Liver (tissue), 9 donors: ENCODE data around the gene GSAP. TPM values are rescaled to one million over a fixed set of nuclear protein-coding genes. Genes with fewer than 3 reads are reported as not detected.

ENCODE experiments used
- DNase-seq: peaks from one replicate; pipeline ENCODE4 v3.0.0-alpha.2; 2017; ENCODE audit warnings: low spot score
- H3K27ac ChIP-seq, 2 donors: one replicate each; pipeline ENCODE4 v1.7.0; 2013; ENCODE audit warnings: inconsistent platforms in 2 of 2, low read length in 2 of 2, control low read depth in 1 of 2, low read depth in 1 of 2, mild to moderate bottlenecking in 1 of 2
- H3K27me3 ChIP-seq, 4 donors: one replicate each; pipeline versions ENCODE4 v1.6.1 to v1.7.0; 2013; ENCODE audit warnings: low read length in 3 of 4, inconsistent platforms in 1 of 4, mild to moderate bottlenecking in 1 of 4, moderate library complexity in 1 of 4; ENCODE audit not compliant: control insufficient read depth in 4 of 4, insufficient read depth in 4 of 4
- H3K36me3 ChIP-seq, 4 donors: one replicate each; pipeline versions ENCODE4 v1.6.1 to v1.7.0; 2013; ENCODE audit warnings: low read length in 3 of 4, mild to moderate bottlenecking in 3 of 4, low read depth in 1 of 4, moderate library complexity in 1 of 4; ENCODE audit not compliant: control insufficient read depth in 4 of 4, insufficient read depth in 3 of 4
- H3K4me1 ChIP-seq, 4 donors: one replicate each; pipeline versions ENCODE4 v1.6.1 to v1.7.0; 2013; ENCODE audit warnings: low read length in 3 of 4, mild to moderate bottlenecking in 3 of 4, moderate library complexity in 1 of 4; ENCODE audit not compliant: control insufficient read depth in 4 of 4, insufficient read depth in 4 of 4
- H3K4me3 ChIP-seq, 3 donors: one replicate each; pipeline versions ENCODE4 v1.6.1 to v1.7.0; 2013; ENCODE audit warnings: low read length in 3 of 3, control low read depth in 1 of 3, low read depth in 1 of 3, mild to moderate bottlenecking in 1 of 3
- H3K9ac ChIP-seq, 2 donors: one replicate each; pipeline ENCODE4 v1.7.0; 2013; ENCODE audit warnings: low read length in 2 of 2, mild to moderate bottlenecking in 2 of 2, moderate library complexity in 2 of 2, control low read depth in 1 of 2, low read depth in 1 of 2
- H3K9me3 ChIP-seq, 4 donors: one replicate each; pipeline versions ENCODE4 v1.6.1 to v1.7.0; 2013; ENCODE audit warnings: low read length in 3 of 4; ENCODE audit not compliant: control insufficient read depth in 4 of 4
- ATF3 ChIP-seq: IDR thresholded peaks from 2 replicates; pipeline ENCODE4 v1.6.1; 2016; ENCODE audit warnings: antibody characterized with exemption
- CTCF ChIP-seq: fragments of 150-350 bp; IDR thresholded peaks from 2 replicates; pipeline ENCODE4 v1.5.1; 2017; ENCODE audit warnings: improper control_type of control experiment, low read depth, low read length; ENCODE audit not compliant: missing input control
- FOXA1 ChIP-seq: IDR thresholded peaks from 2 replicates; pipeline ENCODE4 v1.6.1; 2016; ENCODE audit warnings: antibody characterized with exemption
- GABPA ChIP-seq, 2 donors: IDR thresholded peaks in 1 of 2; conservative IDR thresholded peaks in 1 of 2; 2 replicates each; pipeline ENCODE4 v1.6.1; 2016; ENCODE audit warnings: antibody characterized with exemption in 2 of 2, mild to moderate bottlenecking in 1 of 2, moderate library complexity in 1 of 2
- HNF4A ChIP-seq, 2 donors: conservative IDR thresholded peaks; 2 replicates each; pipeline ENCODE4 v1.6.1; 2016; ENCODE audit warnings: antibody characterized with exemption in 2 of 2, mild to moderate bottlenecking in 2 of 2
- JUND ChIP-seq, 2 donors: IDR thresholded peaks; 2 replicates each; pipeline ENCODE4 v1.6.1; 2016; ENCODE audit warnings: antibody characterized with exemption in 2 of 2
- NR2F2 ChIP-seq: IDR thresholded peaks from 2 replicates; pipeline ENCODE4 v1.6.1; 2016; ENCODE audit warnings: antibody characterized with exemption
- RAD21 ChIP-seq, 2 donors: IDR thresholded peaks; 2 replicates each; pipeline ENCODE4 v1.6.1; 2016; ENCODE audit warnings: antibody characterized with exemption in 2 of 2, mild to moderate bottlenecking in 2 of 2
- RXRA ChIP-seq, 2 donors: IDR thresholded peaks; 2 replicates each; pipeline ENCODE4 v1.6.1; 2017 to 2018; ENCODE audit warnings: antibody characterized with exemption in 2 of 2, mild to moderate bottlenecking in 1 of 2
- SP1 ChIP-seq: IDR thresholded peaks from 2 replicates; pipeline ENCODE4 v1.6.1; 2018; ENCODE audit warnings: antibody characterized with exemption, mild to moderate bottlenecking
- TAF1 ChIP-seq: conservative IDR thresholded peaks from 2 replicates; pipeline ENCODE4 v1.6.1; 2016; ENCODE audit warnings: antibody characterized with exemption, mild to moderate bottlenecking
- WGBS: extraction: QIAGEN DNeasy Blood & Tissue Kit; methylation state at CpG from one replicate; pipeline ENCODE4 v1.1.7; 2013; 5-methylcytosine and 5-hydroxymethylcytosine counted together
- polyA plus RNA-seq, 2 donors: library from polyadenylated mRNA; stranded (reverse) in 1 of 2; unstranded in 1 of 2; fragments of 200-250 nt in 1 of 2; fragments of >200 nt in 1 of 2; fragmentation: Nextera tagmentation in 1 of 2; extraction: Ambion mirVana in 1 of 2; gene quantifications; one replicate each; pipeline versions ENCODE4 v1.2.1 to v1.2.3, GENCODE V29; 2013 to 2015
- total RNA-seq, 2 donors: library from RNA; depleted of rRNA; stranded (reverse); fragments of >200 nt; gene quantifications; one replicate each; pipeline ENCODE4 v1.2.3, GENCODE V29; 2014
- TF ChIP-seq, protein P1 (sequence below): IDR thresholded peaks from 2 replicates; pipeline ENCODE4 v1.6.1; 2016; ENCODE audit warnings: antibody characterized with exemption, mild to moderate bottlenecking
- donor health status: healthy.
- donor health status: healthy.
- donor health status: healthy.
- donor health status: healthy.
- donor health status: healthy.

The GSAP gene
- total and polyA plus RNA-seq, 4 donors: 4.1 to 30.9 (median 17.7) TPM

DNA sequence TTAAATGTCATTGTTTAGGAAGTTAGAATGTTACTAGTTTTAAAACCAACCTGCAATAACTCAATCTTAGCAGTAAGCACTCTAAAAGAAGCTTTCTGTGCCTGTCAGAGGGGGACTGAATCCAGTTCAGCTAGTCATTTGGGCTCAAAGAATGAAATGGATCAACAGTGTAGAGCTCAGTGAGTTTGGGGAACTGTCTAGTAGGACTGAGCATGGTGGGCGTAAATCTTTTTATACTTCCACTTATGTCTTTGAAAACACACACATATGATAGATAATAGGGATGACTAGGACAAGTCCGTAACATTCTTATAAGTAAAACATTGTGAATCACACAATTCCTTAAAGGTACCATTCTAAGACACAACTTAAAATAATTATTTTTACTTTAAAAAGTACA lies 11.5 kb downstream of the GSAP start (continued):
- TF ChIP-seq TAF1 (no peak), JUND (IDR thresholded peaks at IDR 0.05) (no peak)

DNA sequence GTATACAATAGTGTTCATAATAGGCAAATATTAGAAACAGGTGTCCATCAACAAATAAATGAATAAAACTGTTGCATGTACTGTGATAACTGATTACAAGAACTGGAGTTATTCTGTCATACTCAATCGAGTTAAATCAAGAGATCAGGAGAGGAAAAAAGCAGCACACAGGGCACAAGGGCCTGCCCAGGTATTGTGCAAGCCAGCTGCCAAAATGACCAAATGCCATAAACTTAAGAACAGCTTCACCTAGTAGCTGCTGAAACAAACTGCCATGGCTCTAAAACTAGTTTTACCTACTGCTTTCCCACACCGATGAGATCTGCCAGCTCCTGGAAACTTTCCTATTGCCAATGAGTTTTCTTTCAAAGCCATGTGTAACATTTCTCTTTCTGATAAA lies 12.2 kb downstream of the GSAP start:
- H3K27ac ChIP-seq: peak overlapping the region; percentile 4 to 11
- no peaks in the 10 kb centered on the region for H3K9me3 ChIP-seq
- TF ChIP-seq TAF1: no peak
- TF ChIP-seq CTCF: no peak
- TF ChIP-seq JUND (IDR thresholded peaks at IDR 0.05): peak in 1 of 2 donors; percentile 17
- peak; percentile 22 for TF ChIP-seq NR2F2
- peak; percentile 13 to 65 for TF ChIP-seq RXRA (IDR thresholded peaks at IDR 0.05)
- no peak for TF ChIP-seq GABPA (IDR thresholded peaks at IDR 0.05 in 1 of 2, conservative IDR thresholded peaks at IDR 0.05 in 1 of 2)
- TF ChIP-seq ATF3: no peak
- TF ChIP-seq HNF4A (conservative IDR thresholded peaks at IDR 0.05): peak; percentile 42 to 69
- TF ChIP-seq RAD21 (IDR thresholded peaks at IDR 0.05): peak in 1 of 2 donors; percentile 50
- TF ChIP-seq, protein P1, sequence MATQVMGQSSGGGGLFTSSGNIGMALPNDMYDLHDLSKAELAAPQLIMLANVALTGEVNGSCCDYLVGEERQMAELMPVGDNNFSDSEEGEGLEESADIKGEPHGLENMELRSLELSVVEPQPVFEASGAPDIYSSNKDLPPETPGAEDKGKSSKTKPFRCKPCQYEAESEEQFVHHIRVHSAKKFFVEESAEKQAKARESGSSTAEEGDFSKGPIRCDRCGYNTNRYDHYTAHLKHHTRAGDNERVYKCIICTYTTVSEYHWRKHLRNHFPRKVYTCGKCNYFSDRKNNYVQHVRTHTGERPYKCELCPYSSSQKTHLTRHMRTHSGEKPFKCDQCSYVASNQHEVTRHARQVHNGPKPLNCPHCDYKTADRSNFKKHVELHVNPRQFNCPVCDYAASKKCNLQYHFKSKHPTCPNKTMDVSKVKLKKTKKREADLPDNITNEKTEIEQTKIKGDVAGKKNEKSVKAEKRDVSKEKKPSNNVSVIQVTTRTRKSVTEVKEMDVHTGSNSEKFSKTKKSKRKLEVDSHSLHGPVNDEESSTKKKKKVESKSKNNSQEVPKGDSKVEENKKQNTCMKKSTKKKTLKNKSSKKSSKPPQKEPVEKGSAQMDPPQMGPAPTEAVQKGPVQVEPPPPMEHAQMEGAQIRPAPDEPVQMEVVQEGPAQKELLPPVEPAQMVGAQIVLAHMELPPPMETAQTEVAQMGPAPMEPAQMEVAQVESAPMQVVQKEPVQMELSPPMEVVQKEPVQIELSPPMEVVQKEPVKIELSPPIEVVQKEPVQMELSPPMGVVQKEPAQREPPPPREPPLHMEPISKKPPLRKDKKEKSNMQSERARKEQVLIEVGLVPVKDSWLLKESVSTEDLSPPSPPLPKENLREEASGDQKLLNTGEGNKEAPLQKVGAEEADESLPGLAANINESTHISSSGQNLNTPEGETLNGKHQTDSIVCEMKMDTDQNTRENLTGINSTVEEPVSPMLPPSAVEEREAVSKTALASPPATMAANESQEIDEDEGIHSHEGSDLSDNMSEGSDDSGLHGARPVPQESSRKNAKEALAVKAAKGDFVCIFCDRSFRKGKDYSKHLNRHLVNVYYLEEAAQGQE: peak; percentile 45
- TF ChIP-seq SP1: peak; percentile 71
- TF ChIP-seq FOXA1: no peak
- H3K36me3 ChIP-seq: no peaks in the 10 kb centered on the region
- no peak overlapping the region for H3K4me3 ChIP-seq
- H3K4me1 ChIP-seq: peaks cover 0 to 20% (median 7%) of the 10 kb centered on the region in 4 donors
- DNase-seq: no peak
- H3K9ac ChIP-seq: no peak overlapping the region
- no peaks in the 10 kb centered on the region for H3K27me3 ChIP-seq
- WGBS: 35% methylated on average over 2 of the region's 2 CpGs

GRCh38 chr7:77402818-77403217 lies 13.3 kb downstream of the GSAP start:
- WGBS: 92% methylated on average over 1 of the region's 1 CpG
- no peak overlapping the region for H3K27ac ChIP-seq
- H3K9me3 ChIP-seq: no peaks in the 10 kb centered on the region
- H3K36me3 ChIP-seq: no peaks in the 10 kb centered on the region
- H3K27me3 ChIP-seq: no peaks in the 10 kb centered on the region
- H3K9ac ChIP-seq: no peak overlapping the region
- H3K4me3 ChIP-seq: no peak overlapping the region
- peaks cover 0 to 16% (median 3%) of the 10 kb centered on the region in 4 donors for H3K4me1 ChIP-seq
- DNase-seq: no peak
- TF ChIP-seq FOXA1: no peak
